Thyroid gland (tissue), 4 donors: Measurements from ENCODE around the gene B4GALT3.
"Not testable (repeated sequence)": the region's sequence is repeated elsewhere in the genome, so short reads cannot be mapped to it uniquely, and the experiment has no call there.

Experiments
- POLR2A ChIP-seq, 2 donors: fragments of 450-650 bp; IDR thresholded peaks; one replicate each; pipeline ENCODE4 v1.6.1; 2017; ENCODE audit warnings: antibody characterized with exemption in 2 of 2, mild to moderate bottlenecking in 2 of 2, moderate library complexity in 1 of 2
- TF ChIP-seq, protein P1 (sequence below), 6 experiments: fragments of 200-600 bp in 3 of 6; fragments of 450-650 bp in 3 of 6; sonication (generic) in 3 of 6; IDR thresholded peaks; one replicate each; pipeline ENCODE4 v1.5.1; 2016 to 2019; ENCODE audit warnings: antibody characterized with exemption in 6 of 6, mild to moderate bottlenecking in 2 of 6, inconsistent platforms in 1 of 6, moderate library complexity in 1 of 6

DNA sequence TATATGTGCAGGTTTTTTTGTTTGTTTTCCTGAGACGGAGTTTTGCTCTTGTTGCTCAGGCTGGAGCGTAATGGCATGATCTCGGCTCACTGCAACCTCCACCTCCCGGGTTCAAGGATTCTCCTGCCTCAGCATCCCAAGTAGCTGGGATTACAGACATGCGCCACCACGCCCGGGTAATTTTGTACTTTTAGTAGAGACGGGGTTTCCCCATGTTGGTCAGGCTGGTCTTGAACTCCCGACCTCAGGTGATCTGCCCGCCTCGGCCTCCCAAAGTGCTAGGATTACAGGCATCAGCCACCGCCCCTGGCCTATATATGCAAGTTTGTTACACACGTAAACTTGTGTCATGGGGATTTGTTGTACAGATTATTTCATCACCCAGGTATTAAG is 47.4 kb upstream of the B4GALT3 start:
- TF ChIP-seq, protein P1, sequence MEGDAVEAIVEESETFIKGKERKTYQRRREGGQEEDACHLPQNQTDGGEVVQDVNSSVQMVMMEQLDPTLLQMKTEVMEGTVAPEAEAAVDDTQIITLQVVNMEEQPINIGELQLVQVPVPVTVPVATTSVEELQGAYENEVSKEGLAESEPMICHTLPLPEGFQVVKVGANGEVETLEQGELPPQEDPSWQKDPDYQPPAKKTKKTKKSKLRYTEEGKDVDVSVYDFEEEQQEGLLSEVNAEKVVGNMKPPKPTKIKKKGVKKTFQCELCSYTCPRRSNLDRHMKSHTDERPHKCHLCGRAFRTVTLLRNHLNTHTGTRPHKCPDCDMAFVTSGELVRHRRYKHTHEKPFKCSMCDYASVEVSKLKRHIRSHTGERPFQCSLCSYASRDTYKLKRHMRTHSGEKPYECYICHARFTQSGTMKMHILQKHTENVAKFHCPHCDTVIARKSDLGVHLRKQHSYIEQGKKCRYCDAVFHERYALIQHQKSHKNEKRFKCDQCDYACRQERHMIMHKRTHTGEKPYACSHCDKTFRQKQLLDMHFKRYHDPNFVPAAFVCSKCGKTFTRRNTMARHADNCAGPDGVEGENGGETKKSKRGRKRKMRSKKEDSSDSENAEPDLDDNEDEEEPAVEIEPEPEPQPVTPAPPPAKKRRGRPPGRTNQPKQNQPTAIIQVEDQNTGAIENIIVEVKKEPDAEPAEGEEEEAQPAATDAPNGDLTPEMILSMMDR (IDR thresholded peaks at IDR 0.05) = not testable (repeated sequence)
- not testable (repeated sequence) for TF ChIP-seq POLR2A (IDR thresholded peaks at IDR 0.05)
